NCI-H524 (cell line): Measurements from ENCODE around the gene DPYSL4.

Experiments
- DNase-seq, 2 experiments: peaks; one replicate each; lab custom pipeline; 2025; lab: John Stamatoyannopoulos, UW

The DPYSL4 gene

DNA sequence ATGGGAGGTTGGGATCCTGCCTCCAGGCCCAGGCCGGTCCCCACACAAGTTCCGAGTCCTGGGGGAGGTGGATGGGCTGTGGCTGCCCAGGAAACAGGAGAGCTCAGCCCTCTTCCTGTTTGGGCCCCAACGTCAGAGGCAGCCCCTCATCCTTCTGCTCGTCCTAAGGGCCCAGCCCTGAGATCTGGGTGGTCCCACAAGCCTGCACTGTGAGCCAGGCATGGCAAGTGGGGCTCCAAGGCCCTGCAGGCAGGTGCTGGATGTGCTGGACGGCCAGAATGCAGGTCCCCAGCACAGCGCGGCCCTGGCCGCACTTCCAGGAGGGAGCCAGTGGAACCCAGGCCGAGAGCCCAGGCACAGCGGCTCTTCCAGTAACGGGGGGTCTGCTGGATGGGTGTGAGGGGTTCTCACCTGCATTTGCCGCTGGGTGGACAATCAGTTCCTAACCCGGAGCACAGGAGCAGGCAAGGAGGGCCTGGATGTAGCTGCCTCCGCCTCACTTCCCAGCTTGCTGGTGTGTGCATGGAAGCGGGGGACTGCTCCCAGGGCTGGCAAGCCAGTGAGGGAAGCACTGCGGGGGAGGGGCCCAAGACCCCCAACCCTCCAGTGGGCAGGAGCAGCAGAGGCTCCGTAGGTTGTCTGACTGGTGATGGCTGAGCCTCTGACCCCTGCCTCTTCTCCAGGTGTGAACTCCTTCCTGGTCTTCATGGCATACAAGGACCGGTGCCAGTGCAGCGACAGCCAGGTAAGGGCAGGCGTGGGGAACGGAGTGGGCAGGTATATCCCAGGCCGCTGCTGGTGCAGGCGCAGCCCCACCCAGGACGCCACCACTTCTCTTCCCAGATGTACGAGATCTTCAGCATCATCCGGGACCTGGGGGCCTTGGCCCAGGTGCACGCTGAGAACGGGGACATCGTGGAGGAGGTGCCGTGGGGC, 9.7 kb downstream of the DPYSL4 start:
- no peak for DNase-seq

DNA sequence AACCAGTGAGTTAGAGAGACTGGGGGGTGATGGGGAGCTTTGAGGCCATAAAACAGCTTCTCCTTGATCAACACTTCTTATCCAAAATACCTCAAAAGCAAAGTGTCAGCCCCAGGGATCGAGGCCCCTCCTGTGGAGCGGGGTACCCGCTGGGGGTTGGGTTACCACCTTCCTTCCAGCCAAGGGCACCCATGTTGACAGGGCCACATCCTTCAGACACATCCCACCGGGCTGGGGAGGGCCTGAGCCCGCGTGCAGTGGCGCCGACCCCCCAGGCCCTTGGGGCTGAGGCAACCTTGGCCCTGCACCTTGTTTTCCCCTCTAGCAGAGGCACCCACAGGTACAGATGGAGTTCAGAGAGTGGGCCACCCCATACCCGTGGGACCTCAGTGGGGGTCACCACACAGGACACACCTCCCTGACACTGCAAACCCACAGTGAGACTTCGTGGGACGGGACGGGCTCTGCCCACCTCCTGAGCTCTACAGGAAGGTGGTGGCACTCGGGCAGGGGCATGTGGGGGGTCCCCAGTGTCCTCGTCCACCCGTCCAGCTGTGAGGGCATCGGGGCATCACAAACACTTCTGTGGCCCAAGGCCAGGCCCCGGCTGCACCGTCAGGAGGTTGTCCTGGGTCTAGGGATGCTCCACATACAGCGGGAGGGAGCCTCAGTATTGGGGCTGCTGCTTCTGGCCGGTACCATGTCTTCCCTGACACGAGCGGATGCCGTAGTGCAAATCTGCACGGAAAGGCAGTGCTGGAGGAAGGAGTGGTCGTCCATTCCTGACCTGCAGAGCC, 10.7 kb downstream of the DPYSL4 start:
- no peak for DNase-seq

DNA sequence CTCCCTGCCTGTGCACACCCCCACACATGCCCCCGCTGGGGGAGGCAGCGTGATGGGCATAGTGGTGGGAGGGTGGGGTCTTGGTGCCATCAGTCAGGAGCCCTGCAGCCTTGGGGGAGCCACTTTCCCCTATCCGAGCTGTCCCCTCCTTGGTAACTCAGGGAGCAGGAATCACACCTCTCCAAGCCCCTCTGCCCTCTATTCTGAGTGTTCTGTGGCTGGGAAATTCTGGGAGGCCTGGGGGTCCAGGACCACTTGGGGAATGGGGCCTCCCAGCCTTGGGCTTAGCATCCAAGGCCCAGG, 11.3 kb downstream of the DPYSL4 start:
- DNase-seq: no peak

DNA sequence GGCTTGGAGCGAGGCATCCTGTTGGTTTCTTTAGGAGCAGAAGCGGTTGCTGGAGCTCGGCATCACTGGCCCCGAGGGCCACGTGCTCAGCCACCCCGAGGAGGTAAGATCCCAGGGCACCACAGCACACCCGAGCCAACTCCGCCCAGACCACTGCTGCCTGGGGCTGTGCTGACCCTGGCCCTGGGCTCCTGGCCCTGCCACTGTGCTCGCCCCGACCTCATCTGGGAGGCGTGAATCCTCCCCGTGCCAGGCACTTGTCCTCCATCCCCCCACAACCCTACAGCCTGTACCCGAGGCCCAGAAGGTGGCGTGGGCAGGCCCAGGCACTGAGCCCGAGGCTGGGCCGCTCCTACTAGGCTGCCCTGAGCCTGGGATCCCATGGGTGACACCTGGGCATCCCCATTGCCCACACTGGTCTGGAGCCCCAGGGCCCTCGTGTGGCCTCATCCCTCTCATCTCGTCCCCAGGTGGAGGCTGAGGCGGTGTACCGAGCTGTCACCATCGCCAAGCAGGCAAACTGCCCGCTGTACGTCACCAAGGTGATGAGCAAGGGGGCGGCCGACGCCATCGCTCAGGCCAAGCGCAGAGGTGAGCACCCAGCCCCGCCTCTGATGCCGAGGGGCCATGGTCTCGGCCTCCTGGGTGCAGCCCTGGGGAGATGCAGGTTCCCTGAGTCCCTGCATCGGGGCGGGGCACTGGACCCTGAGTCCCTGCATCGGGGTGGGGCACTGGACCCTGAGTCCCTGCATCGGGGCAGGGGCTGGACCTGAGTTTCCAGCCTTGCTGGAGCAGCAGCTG, 11.8 kb downstream of the DPYSL4 start:
- DNase-seq: no peak

DNA sequence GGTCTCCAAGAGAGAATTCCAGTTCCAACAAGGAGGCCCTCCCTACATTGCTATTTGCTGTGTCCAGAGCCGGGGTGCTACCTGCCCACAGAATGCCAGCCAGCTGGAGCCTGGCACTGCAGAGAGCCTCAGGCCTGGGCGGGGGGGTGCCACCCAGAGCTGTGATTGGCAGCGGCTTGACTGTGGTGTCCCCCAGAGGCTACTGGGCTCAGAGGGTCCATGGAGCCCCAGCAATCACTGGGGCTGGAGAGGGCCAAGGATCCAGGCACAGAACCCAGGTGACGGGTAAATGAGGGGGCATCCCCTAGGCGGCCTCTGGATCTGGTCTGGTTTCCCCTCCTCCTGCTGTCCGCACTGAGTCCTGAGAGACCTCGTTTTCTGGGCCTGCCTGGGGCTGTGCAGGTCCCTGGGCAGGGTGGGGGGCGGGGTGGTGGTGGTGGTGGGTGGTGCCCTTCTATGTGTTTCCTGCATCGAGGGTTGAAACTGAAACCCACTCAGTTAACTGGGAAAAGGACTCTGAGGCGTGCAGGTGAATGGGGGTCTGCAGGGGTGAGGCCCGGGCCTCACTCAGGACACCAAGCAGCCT, 12.6 kb downstream of the DPYSL4 start:
- DNase-seq: no peak

DNA sequence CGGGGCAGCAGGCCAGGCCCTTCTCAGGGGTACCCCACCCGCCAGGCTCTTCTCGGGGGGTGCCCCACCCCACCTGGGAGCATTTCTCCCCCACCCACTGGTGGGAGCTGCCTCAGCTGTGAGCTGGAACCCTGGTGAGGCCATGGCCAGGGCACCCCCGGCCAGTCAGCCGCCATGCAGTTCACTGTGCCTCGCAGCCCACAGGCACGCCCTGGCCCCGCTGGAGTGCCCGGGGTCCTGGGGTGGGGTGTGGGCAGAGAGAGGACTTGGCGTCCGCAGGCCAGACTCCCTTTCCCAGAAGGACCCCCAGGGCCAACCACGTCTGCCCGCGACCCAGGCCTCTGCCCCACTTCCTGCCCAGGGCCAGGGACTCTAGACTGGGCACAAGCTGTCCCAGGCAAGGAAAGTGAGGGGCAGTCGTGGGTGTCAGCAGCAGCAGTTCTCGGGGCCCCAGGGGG, 13.1 kb downstream of the DPYSL4 start:
- no peak for DNase-seq

DNA sequence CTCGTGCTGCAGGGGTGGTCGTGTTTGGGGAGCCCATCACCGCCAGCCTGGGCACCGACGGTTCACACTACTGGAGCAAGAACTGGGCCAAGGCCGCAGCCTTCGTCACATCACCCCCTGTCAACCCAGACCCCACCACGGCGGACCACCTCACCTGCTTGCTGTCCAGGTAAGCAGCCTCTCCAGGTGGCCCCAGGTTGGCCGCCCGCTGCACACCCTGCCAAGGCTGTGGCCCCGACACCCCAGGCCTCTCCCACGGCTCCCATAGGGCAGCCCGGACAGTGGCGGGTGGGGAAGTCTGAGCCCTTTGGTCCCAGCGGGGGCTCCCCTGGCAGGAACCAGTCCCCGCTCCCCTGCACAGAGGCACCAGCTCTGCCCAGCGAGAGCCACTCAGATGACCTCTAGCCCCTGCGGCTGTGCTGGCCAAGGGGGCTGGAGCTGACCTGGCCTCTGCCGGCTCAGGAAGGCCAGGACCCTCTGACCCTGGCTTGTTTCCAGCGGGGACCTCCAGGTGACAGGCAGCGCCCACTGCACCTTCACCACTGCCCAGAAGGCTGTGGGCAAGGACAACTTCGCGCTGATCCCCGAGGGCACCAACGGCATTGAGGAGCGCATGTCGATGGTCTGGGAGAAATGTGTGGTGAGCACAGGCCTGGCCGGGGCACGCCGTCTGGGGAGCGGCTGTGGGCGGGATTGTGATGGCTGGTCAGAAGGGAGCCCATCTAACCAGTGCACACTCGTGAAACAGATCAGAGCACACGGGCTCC, 13.8 kb downstream of the DPYSL4 start:
- no peak for DNase-seq

DNA sequence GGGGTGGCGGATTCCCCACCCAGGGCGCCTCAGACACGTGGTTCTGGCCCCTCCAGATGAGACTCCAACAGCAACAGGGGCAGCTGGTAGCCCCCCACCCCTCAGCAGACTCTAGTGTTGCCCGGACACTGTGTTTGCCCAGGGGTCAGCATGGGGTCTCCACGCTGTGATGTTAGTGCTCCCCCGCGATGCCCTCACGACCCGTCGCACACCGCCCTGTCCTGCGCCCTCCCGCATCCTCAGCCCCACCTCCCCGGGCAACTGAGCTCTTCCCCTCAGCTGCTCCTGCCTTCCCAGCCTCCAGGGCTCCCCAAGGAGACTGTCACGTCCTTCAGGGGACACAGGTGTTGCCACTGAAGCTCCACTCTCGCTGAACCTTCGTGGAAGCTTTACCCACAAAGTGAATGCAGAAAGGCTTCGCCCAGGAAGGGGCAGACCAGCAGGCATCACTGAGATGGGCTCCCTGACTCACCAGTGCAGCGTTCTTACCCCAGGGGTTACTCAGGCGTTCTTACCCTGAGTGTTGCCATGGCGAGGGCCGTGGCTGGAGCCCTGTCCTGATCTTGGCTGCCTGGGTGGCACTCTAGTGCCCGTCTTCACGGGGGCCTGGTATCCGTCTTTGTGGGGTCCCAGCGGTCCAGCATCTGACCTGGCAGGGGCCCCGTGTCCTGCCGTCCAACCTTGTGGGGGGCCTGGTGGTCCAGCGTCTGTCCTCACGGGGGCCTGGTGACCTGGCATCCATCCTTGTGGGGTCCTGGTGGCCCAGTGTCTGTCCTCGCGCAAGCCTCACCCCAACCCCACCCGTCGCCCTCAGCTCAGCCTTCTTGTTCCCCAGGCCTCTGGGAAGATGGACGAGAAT, 14.6 kb downstream of the DPYSL4 start:
- no peak for DNase-seq

DNA sequence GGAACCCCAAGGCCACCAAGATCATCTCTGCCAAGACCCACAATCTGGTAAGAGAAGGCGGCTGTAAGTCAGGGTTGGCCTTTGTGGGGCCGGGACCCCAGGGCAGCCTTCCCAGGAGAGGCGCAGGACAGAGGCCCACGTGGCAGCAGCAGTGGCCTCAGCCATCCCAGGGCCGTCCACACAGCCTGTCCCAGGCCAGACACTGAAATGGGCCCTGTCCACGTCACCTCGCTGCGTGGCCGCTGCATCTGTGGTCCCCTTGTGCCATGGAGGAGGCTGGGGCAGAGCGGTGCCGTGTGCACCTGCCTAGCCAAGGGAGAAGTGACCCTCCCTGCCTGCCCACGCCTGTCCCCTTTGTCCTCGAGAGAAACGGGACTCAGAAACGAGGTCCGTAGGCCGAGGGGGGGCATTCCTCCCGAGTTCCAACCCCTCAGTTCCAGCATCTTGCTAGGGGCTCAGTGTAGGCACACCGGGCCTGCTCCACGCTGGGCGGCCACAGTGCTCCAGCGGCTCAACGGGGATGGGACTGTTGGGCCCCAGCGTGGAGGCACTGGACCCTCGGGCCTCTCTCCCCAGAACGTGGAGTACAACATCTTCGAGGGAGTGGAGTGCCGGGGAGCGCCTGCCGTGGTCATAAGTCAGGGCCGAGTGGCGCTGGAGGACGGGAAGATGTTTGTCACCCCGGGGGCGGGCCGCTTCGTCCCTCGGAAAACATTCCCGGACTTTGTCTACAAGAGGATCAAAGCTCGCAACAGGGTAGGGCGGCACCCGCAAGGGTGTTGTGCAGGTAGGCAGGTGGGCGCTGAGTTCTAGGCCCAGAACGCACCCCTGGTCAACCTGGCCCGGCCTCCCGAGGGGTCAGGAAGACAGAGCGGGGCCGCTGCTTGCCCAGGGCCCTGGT, 15.6 kb downstream of the DPYSL4 start:
- no peak for DNase-seq

DNA sequence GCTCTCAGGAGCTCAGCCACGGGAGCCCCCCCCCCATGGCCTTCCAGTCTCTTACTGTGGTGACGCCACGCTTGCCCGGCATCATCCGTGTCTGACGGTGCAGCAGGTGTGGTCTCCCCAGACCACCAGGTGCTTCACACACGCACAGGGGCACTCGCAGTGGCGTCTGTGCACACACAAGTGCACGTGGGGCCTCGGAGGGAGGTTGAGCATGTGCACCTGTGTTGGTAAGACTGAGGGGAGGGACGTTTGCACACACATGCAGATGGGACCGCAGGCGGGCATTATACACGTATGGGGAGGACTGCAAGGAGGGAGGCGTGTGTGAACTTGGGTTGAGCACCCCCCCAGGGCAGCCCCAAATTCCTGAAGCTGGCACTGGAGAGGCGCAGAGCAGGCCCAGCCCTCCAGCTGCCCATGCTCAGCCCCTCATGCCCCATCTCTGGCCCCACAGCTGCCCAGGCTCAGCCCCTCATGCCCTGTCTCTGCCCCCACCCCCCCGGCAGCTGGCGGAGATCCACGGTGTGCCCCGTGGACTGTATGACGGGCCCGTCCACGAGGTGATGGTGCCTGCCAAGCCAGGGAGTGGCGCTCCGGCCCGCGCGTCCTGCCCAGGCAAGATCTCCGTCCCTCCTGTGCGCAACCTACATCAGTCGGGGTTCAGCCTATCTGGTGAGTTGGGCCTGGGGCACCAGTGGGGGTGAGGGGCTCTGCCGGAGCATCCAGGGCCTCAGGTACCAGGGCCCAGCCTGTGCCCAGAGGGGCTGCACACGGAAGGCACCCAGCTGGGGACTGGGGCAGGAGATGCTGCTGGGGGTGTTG, 16.7 kb downstream of the DPYSL4 start:
- no peak for DNase-seq

DNA sequence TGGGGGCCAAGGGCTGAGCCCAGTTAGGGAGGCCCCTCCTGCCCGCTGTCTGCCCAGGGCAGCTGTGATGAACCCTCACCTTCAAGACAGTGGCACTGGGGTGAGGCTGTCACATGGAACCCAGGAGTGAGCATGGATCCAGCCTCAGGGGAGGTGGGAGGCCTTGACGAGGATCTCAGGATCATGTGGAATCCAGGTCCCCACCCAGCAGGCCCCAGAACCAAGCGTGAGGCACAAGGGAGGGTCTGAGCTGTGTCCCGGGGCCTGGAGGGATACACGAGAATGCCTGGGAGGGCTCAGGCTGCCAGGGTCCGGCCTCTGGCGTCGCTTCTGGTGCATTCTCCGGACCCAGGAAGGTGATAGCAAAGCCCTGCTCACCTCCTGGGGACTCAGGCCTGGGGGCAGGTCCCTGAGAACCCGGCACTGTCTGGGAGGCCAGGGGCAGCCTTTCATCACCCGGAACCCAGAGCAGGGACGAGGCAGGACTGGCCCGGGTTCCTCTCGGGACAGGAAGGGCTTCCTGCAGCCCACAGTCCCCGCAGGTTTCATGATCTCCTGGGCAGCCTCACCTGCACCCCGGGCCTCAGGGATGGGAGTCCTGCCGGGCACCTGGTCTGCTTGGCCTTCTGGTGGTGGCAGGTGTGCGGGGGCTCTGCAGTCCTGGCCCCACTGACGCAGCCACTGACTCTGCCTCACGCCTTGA, 17.5 kb downstream of the DPYSL4 start:
- no peak for DNase-seq

DNA sequence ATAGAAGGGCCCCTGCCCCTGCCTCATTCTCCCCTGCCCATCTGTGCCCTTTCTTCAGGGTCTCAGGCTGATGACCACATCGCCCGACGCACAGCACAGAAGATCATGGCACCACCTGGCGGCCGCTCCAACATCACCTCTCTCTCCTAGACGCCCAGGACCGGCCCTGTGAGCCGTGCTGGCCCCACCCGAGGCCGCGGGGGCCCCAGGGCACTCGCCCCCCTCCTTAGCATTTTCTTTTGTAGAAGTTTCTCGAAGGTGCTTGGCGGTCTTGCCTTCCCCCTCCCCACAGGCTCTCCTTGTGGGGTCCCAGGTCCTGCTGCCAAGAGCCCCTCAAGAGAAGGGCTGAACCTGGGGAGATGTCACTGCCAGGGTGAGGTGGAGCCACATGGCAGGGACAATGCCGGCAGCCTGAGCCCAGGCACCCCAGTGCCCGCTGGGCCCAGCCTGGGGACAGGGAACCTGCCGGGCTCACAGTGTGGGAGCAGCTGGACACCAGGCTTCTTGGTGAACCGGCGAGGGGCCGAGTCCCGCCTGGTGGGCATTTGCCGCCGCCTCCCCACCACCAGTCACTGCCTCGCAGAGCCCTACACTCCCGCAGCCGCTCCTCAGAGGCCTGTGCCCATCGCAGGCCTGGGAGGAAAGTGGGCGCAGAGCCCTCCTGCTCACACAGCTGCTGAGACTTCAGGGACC, 18.2 kb downstream of the DPYSL4 start:
- DNase-seq: no peak

DNA sequence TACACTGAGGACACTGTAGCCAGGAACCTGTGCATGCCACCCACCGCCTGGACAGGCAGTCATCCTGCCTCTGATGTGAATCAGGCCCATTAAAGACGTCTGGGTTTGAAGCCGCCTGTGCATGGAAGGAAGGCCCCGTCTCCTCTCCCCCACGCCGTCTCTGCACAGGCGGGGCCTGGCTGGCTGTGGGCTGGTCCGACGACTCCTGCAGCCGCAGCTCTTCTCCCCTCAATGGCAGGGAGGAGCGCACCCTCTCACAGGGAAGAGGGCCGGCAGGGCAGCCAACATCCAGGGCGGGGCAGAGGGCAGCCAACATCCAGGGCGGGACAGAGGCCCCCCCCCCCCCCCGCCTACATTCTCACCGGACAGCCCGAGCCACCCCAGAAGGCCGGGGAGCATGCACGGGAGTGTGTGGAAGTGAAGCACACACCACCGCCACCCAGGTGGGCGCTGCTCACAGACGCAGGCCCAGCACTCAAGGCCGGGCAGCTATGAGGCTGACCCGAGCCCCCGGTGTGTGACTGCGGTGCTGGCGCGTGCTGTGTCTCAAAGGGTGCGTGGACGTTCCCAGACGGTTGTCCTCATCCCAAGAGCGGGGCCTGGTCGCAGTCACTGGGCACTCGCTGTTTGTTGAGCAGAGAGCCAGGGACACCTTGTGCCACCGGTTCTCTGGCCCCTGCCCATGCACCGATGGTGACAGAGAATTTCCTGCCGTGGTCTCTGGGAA, 19.1 kb downstream of the DPYSL4 start:
- DNase-seq: no peak

DNA sequence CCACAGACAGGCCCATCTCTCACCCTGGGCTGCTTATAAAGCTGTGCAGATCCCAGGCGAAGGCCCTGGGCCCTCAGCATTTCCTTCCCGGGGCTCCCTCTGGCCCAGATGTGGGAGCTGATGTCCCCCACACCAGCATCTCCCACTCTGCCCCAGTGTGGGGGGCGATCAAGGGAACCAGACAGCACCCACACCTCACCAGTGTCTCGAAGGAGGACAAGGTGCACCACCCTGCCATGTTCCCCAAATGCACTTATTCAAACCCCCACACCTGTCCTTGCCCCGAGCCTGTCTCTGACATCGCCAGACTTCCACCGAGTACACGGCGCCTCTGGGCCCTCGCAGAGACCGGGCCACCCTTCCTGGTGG, 19.6 kb downstream of the DPYSL4 start:
- DNase-seq: no peak

DNA sequence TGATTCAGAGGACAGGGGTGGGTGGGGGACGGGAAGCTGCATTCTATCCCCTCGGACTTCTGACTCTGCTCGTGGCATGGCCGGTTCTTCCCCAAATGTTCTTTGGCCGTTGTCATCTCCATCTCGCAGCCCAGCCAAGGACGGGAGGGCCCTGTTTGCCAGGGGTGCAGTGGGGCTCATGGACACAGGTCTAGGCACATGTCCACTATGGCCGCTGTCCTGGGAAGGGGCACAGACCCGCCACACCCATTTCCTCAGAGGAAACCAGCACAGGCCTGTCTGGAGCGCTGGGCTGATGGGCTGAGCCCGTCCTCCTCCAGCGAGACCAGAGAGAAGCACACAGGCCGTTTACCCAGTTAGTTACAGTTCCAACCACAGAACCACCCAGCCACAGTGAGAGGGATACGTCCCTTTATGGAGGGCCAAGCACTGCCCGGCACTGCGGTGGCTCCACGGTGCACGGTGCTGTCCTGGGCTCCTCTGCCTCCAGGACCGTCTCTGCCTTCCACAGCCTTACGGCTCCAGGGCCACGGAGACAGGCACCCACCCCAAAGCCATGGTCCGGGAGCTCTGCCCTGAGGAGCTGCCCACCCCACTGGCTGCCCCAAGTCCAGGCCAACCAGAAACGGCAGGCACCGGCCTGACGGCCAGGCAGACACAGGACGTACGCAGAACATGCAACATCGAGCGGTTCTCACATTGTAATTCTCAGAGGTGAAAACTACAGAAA, 20.2 kb downstream of the DPYSL4 start:
- no peak for DNase-seq
